ENCODE data around the gene ADAMTS6. TPM values are rescaled to one million over a fixed set of nuclear protein-coding genes. Genes with fewer than 3 reads are reported as not detected.

ADAMTS6 gene
- total and polyA plus RNA-seq, 2 experiments from 2014 or later: 0.78 to 2.0 TPM

- TF ChIP-seq ZNF462 (CRISPR knock-in tag; IDR thresholded peaks at IDR 0.05) (no peak), CREB1 (CRISPR knock-in tag; IDR thresholded peaks at IDR 0.05; ENCODE audit: low read depth) (no peak), EZH2 (IDR thresholded peaks at IDR 0.05; ENCODE audit: low read depth, unreplicated experiment) (no peak), STAT1 (IDR thresholded peaks at IDR 0.05; ENCODE audit: unreplicated experiment) (no peak), CTCF (conservative IDR thresholded peaks at IDR 0.05; ENCODE audit: low read depth in 2 of 2) (no peak), ZNF114 (CRISPR knock-in tag; IDR thresholded peaks at IDR 0.05) (no peak)
These were observed 147.6 kb downstream of the ADAMTS6 start (continued) for GRCh38 chr5:65334077-65334476.

DNA sequence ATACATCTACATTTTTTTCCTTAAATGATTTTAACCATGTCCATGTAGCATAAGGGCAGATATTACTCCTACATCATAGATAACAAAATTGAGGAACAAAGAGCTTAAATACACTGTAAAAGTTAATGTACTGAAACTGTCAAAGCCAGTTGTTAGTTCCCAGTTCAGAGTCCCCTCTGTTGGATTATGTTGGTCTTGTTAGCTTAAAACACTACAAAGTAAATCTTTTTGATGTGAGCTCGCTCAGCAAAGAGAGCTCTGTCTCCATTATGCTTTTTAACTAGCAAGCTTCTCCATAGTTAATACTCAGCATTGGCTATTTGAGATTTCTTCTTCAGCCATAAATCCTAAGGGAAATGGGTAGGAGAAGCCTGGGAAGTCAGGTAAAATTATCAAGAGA is 149.1 kb downstream of the ADAMTS6 start:
- Mint-ChIP-seq H3K4me1 (peaks cover 35% of the 10 kb centered on the region), H3K27me3 (ENCODE audit: insufficient read depth, low read depth, poor library complexity) (no peaks in the 10 kb centered on the region), H3K4me3 (no peak overlapping the region), H3K36me3 (ENCODE audit: low read depth) (no peaks in the 10 kb centered on the region), H3K9me3 (no peaks in the 10 kb centered on the region), H3K27ac (no peak overlapping the region)
- Histone ChIP-seq H3K27me3 (ENCODE audit: insufficient read depth) (no peaks in the 10 kb centered on the region), H3K9me2 (ENCODE audit: insufficient read depth) (no peaks in the 10 kb centered on the region), H3K4me2 (no peak overlapping the region), H3K4me3 (no peak overlapping the region), H3F3A (replicated peaks; ENCODE audit: low read depth) (no peaks in the 10 kb centered on the region), H3K79me2 (replicated peaks; ENCODE audit: insufficient read depth) (no peaks in the 10 kb centered on the region), H3K4me1 (ENCODE audit: insufficient read depth) (peaks cover 18% of the 10 kb centered on the region), H4K20me1 (replicated peaks; ENCODE audit: insufficient read depth) (no peaks in the 10 kb centered on the region), H2AFZ (no peak overlapping the region), H3K36me3 (ENCODE audit: insufficient read depth) (no peaks in the 10 kb centered on the region), H3K27ac (ENCODE audit: low read depth) (no peak overlapping the region)
- ATAC-seq (no peak), DNase-seq (ENCODE audit: low spot score) (no peak)
- no peak for TF ChIP-seq NANOG (IDR thresholded peaks at IDR 0.05; ENCODE audit: borderline replicate concordance)
- TF ChIP-seq STAT1 (IDR thresholded peaks at IDR 0.05; ENCODE audit: unreplicated experiment): no peak
- TF ChIP-seq EZH2phosphoT487 (IDR thresholded peaks at IDR 0.05; ENCODE audit: unreplicated experiment): no peak
- no peak for TF ChIP-seq CREB1 (CRISPR knock-in tag; IDR thresholded peaks at IDR 0.05; ENCODE audit: low read depth)
- TF ChIP-seq, protein P1, sequence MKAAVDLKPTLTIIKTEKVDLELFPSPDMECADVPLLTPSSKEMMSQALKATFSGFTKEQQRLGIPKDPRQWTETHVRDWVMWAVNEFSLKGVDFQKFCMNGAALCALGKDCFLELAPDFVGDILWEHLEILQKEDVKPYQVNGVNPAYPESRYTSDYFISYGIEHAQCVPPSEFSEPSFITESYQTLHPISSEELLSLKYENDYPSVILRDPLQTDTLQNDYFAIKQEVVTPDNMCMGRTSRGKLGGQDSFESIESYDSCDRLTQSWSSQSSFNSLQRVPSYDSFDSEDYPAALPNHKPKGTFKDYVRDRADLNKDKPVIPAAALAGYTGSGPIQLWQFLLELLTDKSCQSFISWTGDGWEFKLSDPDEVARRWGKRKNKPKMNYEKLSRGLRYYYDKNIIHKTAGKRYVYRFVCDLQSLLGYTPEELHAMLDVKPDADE (IDR thresholded peaks at IDR 0.05): no peak
- TF ChIP-seq EZH2 (IDR thresholded peaks at IDR 0.05; ENCODE audit: low read depth, unreplicated experiment): no peak
- no peak for TF ChIP-seq JUNB (IDR thresholded peaks at IDR 0.05; ENCODE audit: unreplicated experiment)

Measured in GM23338 (cell line).